ENCODE results near the gene CDHR2. TPM values are rescaled to one million over a fixed set of nuclear protein-coding genes. Genes with fewer than 3 reads are reported as not detected.

CDHR2 gene
- total and polyA plus RNA-seq, 12 donors: 0.03 to 0.22 (median 0.19) TPM; not detected in 9

GRCh38 chr5:176578391-176578808, 29.3 kb downstream of the CDHR2 start:
- Histone ChIP-seq H3K36me3 (no peaks in the 10 kb centered on the region), H3K4me1 (peaks cover 0 to 3% (median 0%) of the 10 kb centered on the region in 9 donors), H3K9me3 (no peaks in the 10 kb centered on the region), H3K4me3 (no peak overlapping the region), H3K27me3 (peaks cover 0 to 12% (median 0%) of the 10 kb centered on the region in 7 donors), H3K27ac (no peak overlapping the region)
- peak in 7 of 9 donors; percentile 25 to 47 (median 39) for TF ChIP-seq CTCF (IDR thresholded peaks at IDR 0.05)
- intact Hi-C loops (cut with DNase I): loop anchor here in 5 of 10 donors (5.0 to 10.0 kb wide), 4 partner anchors 49 to 66 kb away; partner anchors contain the start of genes TSPAN17 (in 2 of the 5), EIF4E1B (in 1 of the 5) and SNCB (in 1 of the 5)
- 17 to 22% methylated on average over 15 of the region's 15 CpGs for WGBS, 2 donors
- DNase-seq (no peak), ATAC-seq (peak in 1 of 8 donors; percentile 21)

- no peak for TF ChIP-seq CTCF (IDR thresholded peaks at IDR 0.05)
- intact Hi-C loops (cut with DNase I): loop anchor here in 5 of 10 donors (5.0 to 10.0 kb wide), 4 partner anchors 48 to 65 kb away; partner anchors contain the start of genes TSPAN17 (in 2 of the 5), EIF4E1B (in 1 of the 5) and SNCB (in 1 of the 5)
- DNase-seq (no peak), ATAC-seq (no peak)
- H3K4me1 ChIP-seq: no peaks in the 10 kb centered on the region
- H3K4me3 ChIP-seq: no peak overlapping the region
- H3K9me3 ChIP-seq: peaks cover 0 to 3% (median 0%) of the 10 kb centered on the region in 11 donors
- H3K36me3 ChIP-seq: no peaks in the 10 kb centered on the region
- H3K27me3 ChIP-seq: peaks cover 0 to 7% (median 0%) of the 10 kb centered on the region in 7 donors
- no peak overlapping the region for H3K27ac ChIP-seq
- WGBS, 2 donors: 58 to 60% methylated on average over 4 of the region's 4 CpGs
Observed at GRCh38 chr5:176579323-176579722, 30.2 kb downstream of the CDHR2 start.

GRCh38 chr5:176581361-176581760, 32.2 kb downstream of the CDHR2 start:
- H3K36me3 ChIP-seq: no peaks in the 10 kb centered on the region
- no peak for TF ChIP-seq CTCF (IDR thresholded peaks at IDR 0.05)
- no peak overlapping the region for H3K4me3 ChIP-seq
- no peaks in the 10 kb centered on the region for H3K4me1 ChIP-seq
- H3K27ac ChIP-seq: no peak overlapping the region
- peaks cover 0 to 24% (median 8%) of the 10 kb centered on the region in 11 donors for H3K9me3 ChIP-seq
- intact Hi-C loops (cut with DNase I): no loop called here
- H3K27me3 ChIP-seq: peaks cover 0 to 7% (median 0%) of the 10 kb centered on the region in 7 donors
- 84 to 90% methylated on average over 12 of the region's 12 CpGs for WGBS, 2 donors
- DNase-seq: no peak
- peak in 1 of 8 donors; percentile 20 for ATAC-seq

- ATAC-seq (no peak), DNase-seq (no peak)
- no peak overlapping the region for H3K4me3 ChIP-seq
- TF ChIP-seq CTCF (IDR thresholded peaks at IDR 0.05): no peak
- no peaks in the 10 kb centered on the region for H3K4me1 ChIP-seq
- WGBS, 2 donors: 72 to 75% methylated on average over 4 of the region's 4 CpGs
- peaks cover 0 to 27% (median 8%) of the 10 kb centered on the region in 11 donors for H3K9me3 ChIP-seq
- H3K27me3 ChIP-seq: peaks cover 0 to 3% (median 0%) of the 10 kb centered on the region in 7 donors
- no peak overlapping the region for H3K27ac ChIP-seq
- H3K36me3 ChIP-seq: no peaks in the 10 kb centered on the region
- intact Hi-C loops (cut with DNase I): no loop called here
Observed at GRCh38 chr5:176583076-176583475, 33.9 kb downstream of the CDHR2 start.
